Measurements from ENCODE around the gene PBX4.

- TF ChIP-seq CTCF (IDR thresholded peaks at IDR 0.05; ENCODE audit: insufficient read depth, low read length): no peak
- no peak for TF ChIP-seq POLR2AphosphoS5 (IDR thresholded peaks at IDR 0.05; ENCODE audit: low read depth)
These were observed 3.4 kb downstream of the PBX4 start for GRCh38 chr19:19615086-19615485.
